Natural killer cell (primary cell): ENCODE measurements around the gene CEP128. TPM values are rescaled to one million over a fixed set of nuclear protein-coding genes. Genes with fewer than 3 reads are reported as not detected.

ENCODE experiments used
- ATAC-seq, 3 donors: fragments of 150-1000 bp in 2 of 3; fragments of 200-7000 bp in 1 of 3; cut with Tn5 transposase; 1 replicate in 1 of 3; 2 replicates in 2 of 3; pipeline ENCODE4 v1.10.0; 2021; ENCODE audit warnings: mild to moderate bottlenecking in 2 of 3, moderate library complexity in 2 of 3
- DNase-seq, 2 donors: peaks; one replicate each; pipeline versions ENCODE4 v3.0.0 to v3.0.0-alpha.2; 2013 to 2021; ENCODE audit warnings: mixed read lengths in 1 of 2
- H3K27ac ChIP-seq: one replicate; pipeline ENCODE4 v1.5.1; 2013; ENCODE audit warnings: mild to moderate bottlenecking, low read length
- H3K27me3 ChIP-seq: one replicate; pipeline ENCODE4 v1.6.1; 2013; ENCODE audit warnings: low read length; ENCODE audit not compliant: control insufficient read depth, insufficient read depth
- H3K36me3 ChIP-seq: one replicate; pipeline ENCODE4 v1.6.1; 2013; ENCODE audit warnings: low read length; ENCODE audit not compliant: control insufficient read depth, insufficient read depth
- H3K4me1 ChIP-seq: one replicate; pipeline ENCODE4 v1.6.1; 2013; ENCODE audit warnings: low read length; ENCODE audit not compliant: control insufficient read depth, insufficient read depth
- H3K4me3 ChIP-seq: one replicate; pipeline ENCODE4 v1.5.1; 2013; ENCODE audit warnings: low read length
- H3K9me3 ChIP-seq: one replicate; pipeline ENCODE4 v1.6.1; 2013; ENCODE audit warnings: low read length; ENCODE audit not compliant: control insufficient read depth, insufficient read depth
- H3K27ac Mint-ChIP-seq, 2 donors: one replicate each; pipeline ENCODE4 v1.8.0; 2022; ENCODE audit warnings: mild to moderate bottlenecking in 2 of 2, mixed read lengths in 2 of 2, moderate library complexity in 1 of 2
- H3K27me3 Mint-ChIP-seq, 2 donors: one replicate each; pipeline ENCODE4 v1.8.0; 2022; ENCODE audit warnings: low read depth in 2 of 2, mixed read lengths in 2 of 2
- H3K36me3 Mint-ChIP-seq: one replicate; pipeline ENCODE4 v1.8.0; 2022; ENCODE audit warnings: mixed read lengths
- H3K4me1 Mint-ChIP-seq, 2 donors: one replicate each; pipeline ENCODE4 v1.8.0; 2022; ENCODE audit warnings: mixed read lengths in 2 of 2
- H3K4me3 Mint-ChIP-seq: one replicate; pipeline ENCODE4 v1.8.0; 2022; ENCODE audit warnings: mild to moderate bottlenecking, moderate library complexity, mixed read lengths
- H3K9me3 Mint-ChIP-seq, 2 donors: one replicate each; pipeline ENCODE4 v1.8.0; 2022; ENCODE audit warnings: mixed read lengths in 2 of 2
- CTCF ChIP-seq: fragments of 200-600 bp; IDR thresholded peaks from one replicate; pipeline ENCODE4 v1.8.0; 2022; ENCODE audit warnings: antibody characterized with exemption
- WGBS: methylation state at CpG from one replicate; pipeline ENCODE4 v1.1.7; 2013; ENCODE audit warnings: missing lambda C conversion rate; ENCODE audit not compliant: insufficient coverage; 5-methylcytosine and 5-hydroxymethylcytosine counted together
- intact Hi-C: fragments of 100-400 bp; cut with micrococcal nuclease; formaldehyde crosslinking; loops from one replicate; pipeline ENCODE4 v1.14.2; 2022
- total RNA-seq, 4 donors: library from RNA; stranded (reverse); fragments of 120-200 nt in 1 of 4; gene quantifications; one replicate each; pipeline versions ENCODE4 v1.2.3 to v1.2.4, GENCODE V29; 2013 to 2022

Gene CEP128
- total RNA-seq, 3 donors from 2014 or later (not counting 1 experiment from before 2014, with no cell fraction given), result 14.4 to 16.7 (median 15.6) TPM

- Mint-ChIP-seq H3K4me1 (no peaks in the 10 kb centered on the region), H3K9me3 (peaks cover 19 to 28% of the 10 kb centered on the region in 2 donors), H3K27ac (no peak overlapping the region), H3K36me3 (peaks cover 52% of the 10 kb centered on the region), H3K4me3 (no peak overlapping the region), H3K27me3 (no peaks in the 10 kb centered on the region)
- H3K4me3 ChIP-seq, result no peak overlapping the region
- H3K27me3 ChIP-seq, result no peaks in the 10 kb centered on the region
- no peak for DNase-seq
- no peak for TF ChIP-seq CTCF
- H3K4me1 ChIP-seq, result no peaks in the 10 kb centered on the region
- intact Hi-C loops, result no loop called here
- WGBS, result 100% methylated on average over 3 of the region's 3 CpGs
- H3K27ac ChIP-seq, result no peak overlapping the region
- no peaks in the 10 kb centered on the region for H3K36me3 ChIP-seq
- ATAC-seq, result no peak
- H3K9me3 ChIP-seq, result peaks cover 33% of the 10 kb centered on the region
Measured at GRCh38 chr14:80681651-80682050, 259.9 kb downstream of the CEP128 start.

DNA sequence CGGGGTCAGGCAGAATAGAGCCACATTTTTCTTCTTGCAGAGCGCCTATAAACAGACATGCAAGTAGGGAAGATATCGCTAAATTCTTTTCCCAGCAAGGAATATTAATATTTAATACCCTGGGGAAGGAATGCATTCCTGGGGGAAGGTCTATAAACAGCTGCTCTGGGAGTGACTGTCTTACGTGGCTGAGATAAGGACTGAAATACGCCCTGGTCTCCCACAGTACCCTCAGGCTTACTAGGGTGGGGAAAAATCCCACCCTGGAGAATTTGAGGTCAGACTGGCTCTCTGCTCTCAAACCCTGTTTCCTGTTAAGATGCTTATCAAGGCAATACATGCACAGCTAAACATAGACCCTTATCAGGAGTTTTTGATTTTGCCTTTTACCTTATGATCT is 262.3 kb downstream of the CEP128 start:
- peaks cover 39% of the 10 kb centered on the region for H3K36me3 Mint-ChIP-seq
- WGBS, result 96% methylated on average over 3 of the region's 5 CpGs
- Histone ChIP-seq H3K27ac (no peak overlapping the region), H3K27me3 (no peaks in the 10 kb centered on the region), H3K9me3 (peaks cover 33% of the 10 kb centered on the region), H3K36me3 (no peaks in the 10 kb centered on the region), H3K4me3 (no peak overlapping the region), H3K4me1 (no peaks in the 10 kb centered on the region)
- no peaks in the 10 kb centered on the region for H3K27me3 Mint-ChIP-seq
- intact Hi-C loops, result no loop called here
- H3K4me1 Mint-ChIP-seq, result no peaks in the 10 kb centered on the region
- DNase-seq, result no peak
- no peak for TF ChIP-seq CTCF
- peaks cover 17 to 34% of the 10 kb centered on the region in 2 donors for H3K9me3 Mint-ChIP-seq
- H3K27ac Mint-ChIP-seq, result no peak overlapping the region
- H3K4me3 Mint-ChIP-seq, result no peak overlapping the region
- ATAC-seq, result no peak

- Histone ChIP-seq H3K27ac (no peak overlapping the region), H3K4me1 (no peaks in the 10 kb centered on the region), H3K4me3 (no peak overlapping the region), H3K36me3 (no peaks in the 10 kb centered on the region), H3K27me3 (no peaks in the 10 kb centered on the region), H3K9me3 (peaks cover 33% of the 10 kb centered on the region)
- no peak for ATAC-seq
- Mint-ChIP-seq H3K4me3 (no peak overlapping the region), H3K36me3 (peaks cover 39% of the 10 kb centered on the region), H3K27ac (no peak overlapping the region), H3K9me3 (peaks cover 16 to 28% of the 10 kb centered on the region in 2 donors), H3K27me3 (no peaks in the 10 kb centered on the region), H3K4me1 (no peaks in the 10 kb centered on the region)
- no peak for DNase-seq
- TF ChIP-seq CTCF, result no peak
- intact Hi-C loops, result no loop called here
- WGBS, result 95% methylated on average over 3 of the region's 3 CpGs
Measured at GRCh38 chr14:80678436-80678835, 263.1 kb downstream of the CEP128 start.

DNA sequence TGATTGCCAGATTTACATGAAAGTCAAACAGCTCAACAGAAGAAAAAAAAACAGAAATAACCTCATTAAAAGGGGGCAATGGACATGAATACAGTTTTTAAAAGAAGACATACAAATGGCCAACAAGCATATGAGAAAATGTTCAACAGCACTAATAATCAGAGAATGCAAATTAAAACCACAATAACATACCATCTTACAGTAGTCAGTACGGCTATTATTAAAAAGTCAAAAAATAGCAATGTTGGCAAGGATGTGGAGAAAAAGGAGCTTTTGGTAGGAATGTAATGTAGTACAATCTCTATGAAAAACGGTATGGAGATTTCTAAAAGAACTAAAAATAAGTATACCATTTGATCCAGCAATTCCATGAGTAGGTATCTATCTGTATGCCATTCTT is 272.1 kb downstream of the CEP128 start:
- no peak for ATAC-seq
- no peaks in the 10 kb centered on the region for H3K27me3 Mint-ChIP-seq
- TF ChIP-seq CTCF, result no peak
- no peak overlapping the region for H3K27ac ChIP-seq
- H3K9me3 ChIP-seq, result peaks cover 5% of the 10 kb centered on the region
- no peaks in the 10 kb centered on the region for H3K4me1 ChIP-seq
- H3K36me3 ChIP-seq, result no peaks in the 10 kb centered on the region
- H3K9me3 Mint-ChIP-seq, result peaks cover 11 to 19% of the 10 kb centered on the region in 2 donors
- H3K27ac Mint-ChIP-seq, result no peak overlapping the region
- intact Hi-C loops, result no loop called here
- H3K36me3 Mint-ChIP-seq, result peaks cover 36% of the 10 kb centered on the region
- no peak overlapping the region for H3K4me3 ChIP-seq
- H3K4me1 Mint-ChIP-seq, result no peaks in the 10 kb centered on the region
- DNase-seq, result no peak
- no peaks in the 10 kb centered on the region for H3K27me3 ChIP-seq
- WGBS, result 100% methylated on average over 1 of the region's 2 CpGs
- no peak overlapping the region for H3K4me3 Mint-ChIP-seq
